ENCODE results near the gene WFDC10A.
"Not testable (repeated sequence)": the region's sequence is repeated elsewhere in the genome, so short reads cannot be mapped to it uniquely, and the experiment has no call there.

Gene WFDC10A

DNA sequence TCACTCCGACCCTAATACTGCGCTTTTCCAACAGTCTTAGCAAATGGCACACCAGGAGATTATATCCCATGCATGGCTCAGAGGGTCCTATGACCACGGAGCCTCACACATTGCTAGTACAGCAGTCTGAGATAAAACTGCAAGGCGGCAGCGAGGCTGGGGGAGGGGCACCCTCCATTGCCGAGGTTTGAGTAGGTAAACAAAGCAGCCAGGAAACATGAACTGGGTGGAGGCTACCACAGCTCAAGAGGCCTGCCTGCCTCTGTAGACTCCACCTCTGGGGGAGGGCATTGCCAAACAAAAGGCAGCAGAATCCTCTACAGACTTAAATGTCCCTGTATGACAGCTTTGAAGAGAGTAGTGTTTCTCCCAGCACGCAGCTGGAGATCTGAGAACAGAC is 22.2 kb downstream of the WFDC10A start:
- not testable (repeated sequence) for H3K4me3 ChIP-seq (ENCODE audit: low read length); H3K36me3 ChIP-seq (ENCODE audit: control insufficient read depth, insufficient read depth, low read length); H3K27me3 ChIP-seq (ENCODE audit: control insufficient read depth, insufficient read depth, low read length); H3K9me3 ChIP-seq (ENCODE audit: control insufficient read depth, low read length); H3K9ac ChIP-seq (ENCODE audit: low read length)
- peaks cover 15% of the 10 kb centered on the region for H3K4me1 ChIP-seq (ENCODE audit: control insufficient read depth, insufficient read depth, low read length)

DNA sequence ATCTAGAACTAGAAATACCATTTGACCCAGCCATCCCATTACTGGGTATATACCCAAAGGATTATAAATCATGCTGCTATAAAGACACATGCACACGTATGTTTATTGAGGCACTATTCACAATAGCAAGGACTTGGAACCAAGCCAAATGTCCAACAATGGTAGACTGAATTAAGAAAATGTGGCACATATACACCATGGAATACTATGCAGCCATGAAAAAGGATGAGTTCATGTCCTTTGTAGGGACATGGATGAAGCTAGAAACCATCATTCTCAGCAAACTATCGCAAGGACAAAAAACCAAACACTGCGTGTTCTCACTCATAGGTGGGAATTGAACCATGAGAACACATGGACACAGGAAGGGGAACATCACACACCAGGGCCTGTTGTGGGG is 27.5 kb downstream of the WFDC10A start:
- not testable (repeated sequence) for H3K4me3 ChIP-seq (ENCODE audit: low read length); H3K9me3 ChIP-seq (ENCODE audit: control insufficient read depth, low read length); H3K36me3 ChIP-seq (ENCODE audit: control insufficient read depth, insufficient read depth, low read length); H3K9ac ChIP-seq (ENCODE audit: low read length); H3K27me3 ChIP-seq (ENCODE audit: control insufficient read depth, insufficient read depth, low read length); H3K4me1 ChIP-seq (ENCODE audit: control insufficient read depth, insufficient read depth, low read length)

DNA sequence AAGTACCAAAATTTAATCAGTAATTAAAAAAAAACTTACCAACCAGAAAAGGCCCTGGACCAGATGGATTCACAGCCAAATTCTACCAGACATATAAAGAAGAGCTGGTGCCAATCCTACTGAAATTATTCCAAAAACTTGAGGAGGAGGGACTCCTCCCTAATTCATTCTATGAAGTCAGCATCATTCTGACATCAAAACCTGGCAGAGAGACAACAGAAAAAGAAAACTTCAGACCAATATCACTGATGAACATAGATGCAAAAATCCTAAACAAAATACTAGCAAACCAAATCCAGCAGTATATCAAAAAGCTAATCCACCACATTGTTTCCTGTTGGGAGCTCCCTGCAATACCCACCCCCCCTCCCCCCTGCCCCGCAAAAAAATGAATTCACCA is 40.6 kb downstream of the WFDC10A start, which contains the start of gene WFDC11:
Gene WFDC11, minus strand, starts transcription at position 101 of the 400 bp plus-strand sequence. CDS start 19,639 bp downstream, outside the sequence.
- no peak within 1 kb of the TSS for H3K4me3 ChIP-seq (ENCODE audit: low read length)
- no peak within 1 kb of the TSS for H3K9ac ChIP-seq (ENCODE audit: low read length)
- H3K27me3 ChIP-seq (ENCODE audit: control insufficient read depth, insufficient read depth, low read length) = no peaks in the 10 kb centered on the region
- no peaks in the 10 kb centered on the region for H3K36me3 ChIP-seq (ENCODE audit: control insufficient read depth, insufficient read depth, low read length)
- H3K4me1 ChIP-seq (ENCODE audit: control insufficient read depth, insufficient read depth, low read length) = no peaks in the 10 kb centered on the region
- H3K9me3 ChIP-seq (ENCODE audit: control insufficient read depth, low read length) = no peaks in the 10 kb centered on the region

DNA sequence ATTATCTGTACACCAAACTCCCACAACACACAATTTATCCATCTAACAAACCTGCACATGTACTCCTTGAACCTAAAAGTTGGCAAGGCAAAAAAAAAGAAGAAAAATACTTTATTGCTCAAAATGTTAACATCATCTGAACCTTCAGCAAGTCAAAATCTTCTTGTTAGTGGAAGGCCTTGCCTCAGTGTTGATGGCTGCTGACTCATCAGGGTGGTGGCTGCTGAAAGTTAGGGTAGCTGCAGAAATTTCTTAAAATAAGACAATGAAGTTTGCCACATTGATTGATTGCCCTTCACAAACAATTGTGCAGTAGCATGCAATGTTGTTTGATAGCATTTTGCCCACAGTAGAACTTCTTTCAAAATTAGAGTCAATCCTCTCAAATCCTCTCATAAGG is 43.2 kb downstream of the WFDC10A start:
- Histone ChIP-seq H3K36me3 (ENCODE audit: control insufficient read depth, insufficient read depth, low read length) (no peaks in the 10 kb centered on the region), H3K27me3 (ENCODE audit: control insufficient read depth, insufficient read depth, low read length) (no peaks in the 10 kb centered on the region), H3K4me3 (ENCODE audit: low read length) (no peak overlapping the region), H3K9me3 (ENCODE audit: control insufficient read depth, low read length) (no peaks in the 10 kb centered on the region), H3K4me1 (ENCODE audit: control insufficient read depth, insufficient read depth, low read length) (no peaks in the 10 kb centered on the region), H3K9ac (ENCODE audit: low read length) (no peak overlapping the region)

DNA sequence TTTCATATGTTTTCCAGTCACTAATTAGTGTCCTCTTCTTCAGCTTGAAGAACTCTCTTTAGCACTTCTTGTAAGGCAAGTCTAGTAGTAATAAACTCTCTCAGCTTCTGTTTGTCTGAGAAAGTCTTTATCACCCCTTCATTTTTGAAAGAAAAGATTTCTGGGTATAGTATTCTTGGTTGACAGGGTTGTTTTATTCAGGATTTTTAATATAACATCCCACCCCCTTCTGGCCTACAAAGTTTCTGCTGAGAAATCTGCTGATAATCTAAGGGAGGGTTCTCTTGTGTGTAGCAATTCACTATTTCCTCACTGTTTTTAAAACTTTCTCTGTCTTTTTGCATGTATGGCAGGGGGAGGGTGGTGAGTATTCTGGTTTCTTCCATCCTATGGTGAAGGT is 50.1 kb downstream of the WFDC10A start:
- no peaks in the 10 kb centered on the region for H3K27me3 ChIP-seq (ENCODE audit: control insufficient read depth, insufficient read depth, low read length)
- H3K36me3 ChIP-seq (ENCODE audit: control insufficient read depth, insufficient read depth, low read length) = no peaks in the 10 kb centered on the region
- H3K9me3 ChIP-seq (ENCODE audit: control insufficient read depth, low read length) = no peaks in the 10 kb centered on the region
- H3K9ac ChIP-seq (ENCODE audit: low read length) = no peak overlapping the region
- H3K4me3 ChIP-seq (ENCODE audit: low read length) = no peak overlapping the region
- no peaks in the 10 kb centered on the region for H3K4me1 ChIP-seq (ENCODE audit: control insufficient read depth, insufficient read depth, low read length)
